Pons (tissue), 1 donor: Measurements from ENCODE around the gene ANKEF1.

ENCODE experiments used
- DNase-seq: peaks from one replicate; pipeline ENCODE4 v3.0.0-alpha.2; 2016; ENCODE audit warnings: low spot score

ANKEF1 gene

GRCh38 chr20:10089871-10090587, 55.2 kb downstream of the ANKEF1 start:
- DNase-seq = no peak

DNA sequence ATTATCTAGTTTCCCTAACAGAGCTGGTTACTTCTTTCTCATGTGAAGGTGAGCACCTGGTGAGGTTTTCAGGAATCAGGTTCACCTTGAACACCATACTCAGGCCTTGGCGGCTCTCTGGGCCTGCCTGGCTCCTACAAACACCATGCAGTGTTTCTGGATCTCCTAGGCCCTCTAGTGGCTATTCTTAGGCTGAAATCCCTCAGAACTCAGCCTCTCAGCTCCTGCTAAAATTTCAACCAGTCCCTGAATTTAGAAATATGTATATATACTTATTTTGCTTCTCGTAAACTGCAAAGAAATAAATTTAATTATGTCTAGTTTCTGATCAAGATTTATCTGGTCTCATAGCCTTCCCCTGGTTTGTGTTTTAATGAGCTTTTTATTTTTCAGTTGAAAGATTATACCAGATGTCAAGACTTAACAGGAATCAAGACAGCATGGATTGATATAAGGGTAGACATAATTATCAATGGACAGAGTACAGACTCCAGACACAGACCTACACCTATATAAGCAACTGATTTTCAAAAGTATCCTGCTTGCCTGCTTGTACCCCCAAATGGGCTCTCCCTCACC, 55.9 kb downstream of the ANKEF1 start:
- peak; percentile 75 for DNase-seq

DNA sequence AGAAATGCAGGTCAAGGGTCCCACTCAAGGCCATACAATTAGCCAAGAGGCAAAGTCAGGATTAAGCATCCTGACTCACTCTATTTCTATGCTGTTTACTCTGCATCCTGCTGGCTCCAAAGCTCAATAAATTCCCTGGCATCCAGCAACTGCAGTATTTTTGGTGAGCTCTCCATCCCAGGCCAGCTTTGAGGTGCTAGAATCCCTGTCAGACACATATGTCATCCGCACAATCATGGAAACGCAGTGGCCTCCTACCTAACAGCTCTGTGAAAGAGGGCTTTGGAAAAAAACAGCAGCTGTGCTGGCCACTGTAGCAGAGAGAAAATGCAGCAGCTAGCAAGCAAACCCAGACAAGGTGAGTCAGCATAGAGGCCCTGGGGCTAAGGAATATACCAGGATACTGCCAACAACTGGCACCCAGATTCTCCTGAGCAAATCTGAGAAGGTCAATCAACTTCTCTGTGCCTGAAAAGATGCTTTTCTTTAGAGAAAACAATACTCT, 58.4 kb downstream of the ANKEF1 start:
- DNase-seq = no peak

GRCh38 chr20:10094566-10095173, 59.9 kb downstream of the ANKEF1 start:
- no peak for DNase-seq

GRCh38 chr20:10096790-10097189, 62.0 kb downstream of the ANKEF1 start:
- no peak for DNase-seq

DNA sequence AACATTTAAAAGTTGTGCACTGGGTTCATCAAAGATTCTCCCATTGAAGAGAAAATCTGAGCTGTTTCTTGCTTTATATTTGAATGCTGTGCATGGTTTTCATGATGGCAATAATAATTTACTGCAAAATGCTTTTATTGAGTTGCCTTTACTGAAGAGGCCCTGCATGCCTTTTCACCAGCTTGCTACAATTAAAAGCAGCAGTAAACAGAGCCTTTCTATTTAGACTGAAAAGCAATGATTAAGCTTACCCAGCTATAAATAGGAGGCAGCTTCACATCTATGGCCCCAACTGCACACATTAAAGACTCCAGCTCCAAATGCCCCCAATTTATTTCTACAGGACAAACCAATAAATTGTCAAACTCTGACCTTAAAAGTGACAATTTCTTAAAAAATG, 70.3 kb downstream of the ANKEF1 start:
- DNase-seq = no peak
